Smooth muscle cell (in vitro differentiated cells): ENCODE results near the gene RIT1. TPM values are rescaled to one million over a fixed set of nuclear protein-coding genes. Genes with fewer than 3 reads are reported as not detected.

Source experiments
- DNase-seq: peaks from one replicate; lab custom pipeline; 2025; ENCODE audit not compliant: unreplicated experiment; lab: John Stamatoyannopoulos, UW
- H2AFZ ChIP-seq: fragments of 200-600 bp; sonication (generic); 2 replicates; pipeline ENCODE4 v1.6.0; 2016; ENCODE audit warnings: antibody characterized with exemption, low read depth, mild to moderate bottlenecking
- H3F3A ChIP-seq: fragments of 200-600 bp; sonication (generic); 2 replicates; pipeline ENCODE4 v1.6.0; 2017; ENCODE audit warnings: antibody characterized with exemption, low read depth
- H3K27ac ChIP-seq: fragments of 200-600 bp; sonication (generic); 2 replicates; pipeline ENCODE4 v1.5.1; 2016; ENCODE audit warnings: low read depth, mild to moderate bottlenecking
- H3K27me3 ChIP-seq: fragments of 200-600 bp; sonication (generic); 2 replicates; pipeline ENCODE4 v1.6.1; 2016; ENCODE audit warnings: low read depth, mild to moderate bottlenecking
- H3K36me3 ChIP-seq: fragments of 200-600 bp; sonication (generic); 2 replicates; pipeline ENCODE4 v1.5.1; 2016; ENCODE audit warnings: low read depth
- H3K4me1 ChIP-seq: fragments of 200-600 bp; sonication (generic); 2 replicates; pipeline ENCODE4 v1.5.1; 2016; ENCODE audit warnings: low read depth
- H3K4me2 ChIP-seq: fragments of 200-600 bp; sonication (generic); 2 replicates; pipeline ENCODE4 v1.6.0; 2016; ENCODE audit warnings: mild to moderate bottlenecking
- H3K4me3 ChIP-seq: fragments of 200-600 bp; sonication (generic); 2 replicates; pipeline ENCODE4 v1.5.1; 2016; ENCODE audit warnings: mild to moderate bottlenecking
- H3K79me2 ChIP-seq: fragments of 200-600 bp; sonication (generic); 2 replicates; pipeline ENCODE4 v1.6.0; 2016; ENCODE audit warnings: low read depth, mild to moderate bottlenecking
- H3K9ac ChIP-seq: fragments of 200-600 bp; sonication (generic); 2 replicates; pipeline ENCODE4 v1.6.0; 2016; ENCODE audit warnings: low read depth
- H3K9me3 ChIP-seq: fragments of 200-600 bp; sonication (generic); replicated peaks from 2 replicates; pipeline ENCODE4 v1.5.1; 2016; ENCODE audit warnings: low read depth
- H4K20me1 ChIP-seq: fragments of 200-600 bp; sonication (generic); 2 replicates; pipeline ENCODE4 v1.6.0; 2016; ENCODE audit warnings: low read depth
- CTCF ChIP-seq: fragments of 200-600 bp; sonication (generic); IDR thresholded peaks from 2 replicates; pipeline ENCODE4 v1.5.1; 2017; ENCODE audit warnings: borderline replicate concordance, mild to moderate bottlenecking, antibody characterized with exemption; ENCODE audit not compliant: insufficient read depth, poor library complexity, severe bottlenecking
- WGBS: methylation state at CpG from one replicate; pipeline ENCODE4 v1.1.7; 2016; ENCODE audit warnings: low lambda C conversion rate; 5-methylcytosine and 5-hydroxymethylcytosine counted together
- polyA plus RNA-seq: library from polyadenylated mRNA; unstranded; fragments of >200 nt; fragmentation: Nextera tagmentation; extraction: Ambion mirVana; gene quantifications from 2 replicates; pipeline ENCODE4 v1.2.1, GENCODE V29; 2016
- total RNA-seq: library from RNA; depleted of rRNA; stranded (reverse); fragments of >200 nt; gene quantifications from 2 replicates; pipeline ENCODE4 v1.2.3, GENCODE V29; 2014

RIT1 gene
- total and polyA plus RNA-seq, 2 experiments from 2014 or later, result 63.6 to 65.3 TPM

- WGBS, result 26% methylated on average over 46 of the region's 46 CpGs
- no peaks in the 10 kb centered on the region for H4K20me1 ChIP-seq
- H3K79me2 ChIP-seq, result peaks cover 45% of the 10 kb centered on the region
- peaks cover 6% of the 10 kb centered on the region for H3K27me3 ChIP-seq
- peaks cover 7% of the 10 kb centered on the region for H3K4me1 ChIP-seq
- H3K36me3 ChIP-seq, result no peaks in the 10 kb centered on the region
- H3K9ac ChIP-seq, result peak within 1 kb of the TSS; percentile 91
- H3F3A ChIP-seq, result peaks cover 5% of the 10 kb centered on the region
- H3K4me3 ChIP-seq, result peak within 1 kb of the TSS; percentile 77
- DNase-seq, result peak; percentile 43
- peak within 1 kb of the TSS; percentile 88 for H2AFZ ChIP-seq
- H3K4me2 ChIP-seq, result peak within 1 kb of the TSS; percentile 99
- no peaks in the 10 kb centered on the region for H3K9me3 ChIP-seq
- TF ChIP-seq CTCF, result no peak
- peak within 1 kb of the TSS; percentile 65 for H3K27ac ChIP-seq
These were observed 53.9 kb downstream of the RIT1 start, which contains the start of gene GON4L for GRCh38 chr1:155856975-155857930. Gene GON4L (minus strand): TSS chr1:155857214. CDS start chr1:155853780, 3,434 bp downstream.

GRCh38 chr1:155856257-155856974 is 54.7 kb downstream of the RIT1 start:
- peaks cover 5% of the 10 kb centered on the region for H3F3A ChIP-seq

GRCh38 chr1:155850345-155850744 is 60.8 kb downstream of the RIT1 start:
- H3K27me3 ChIP-seq, result no peaks in the 10 kb centered on the region
- no peak overlapping the region for H3K4me2 ChIP-seq
- WGBS, result 99% methylated on average over 3 of the region's 3 CpGs
- peaks cover 42% of the 10 kb centered on the region for H4K20me1 ChIP-seq
- no peak overlapping the region for H3K4me3 ChIP-seq
- H3K79me2 ChIP-seq, result peaks cover 89% of the 10 kb centered on the region
- no peaks in the 10 kb centered on the region for H3F3A ChIP-seq
- H3K9me3 ChIP-seq, result no peaks in the 10 kb centered on the region
- no peaks in the 10 kb centered on the region for H3K4me1 ChIP-seq
- TF ChIP-seq CTCF, result no peak
- no peak overlapping the region for H3K9ac ChIP-seq
- peaks cover 14% of the 10 kb centered on the region for H3K36me3 ChIP-seq
- no peak overlapping the region for H3K27ac ChIP-seq
- DNase-seq, result no peak
- H2AFZ ChIP-seq, result no peak overlapping the region

More at GRCh38 chr1:155856257-155856974, 54.7 kb downstream of the RIT1 start:
- no peak for DNase-seq
- peaks cover 53% of the 10 kb centered on the region for H3K79me2 ChIP-seq
- H3K4me3 ChIP-seq, result peak overlapping the region; percentile 77
- H2AFZ ChIP-seq, result peak overlapping the region; percentile 88
- H3K27me3 ChIP-seq, result no peaks in the 10 kb centered on the region
- H3K4me1 ChIP-seq, result peaks cover 7% of the 10 kb centered on the region
- H3K4me2 ChIP-seq, result peak overlapping the region; percentile 99
- peaks cover 3% of the 10 kb centered on the region for H3K36me3 ChIP-seq
- H4K20me1 ChIP-seq, result no peaks in the 10 kb centered on the region
- peak overlapping the region; percentile 65 for H3K27ac ChIP-seq
- H3K9ac ChIP-seq, result peak overlapping the region; percentile 91
- no peak for TF ChIP-seq CTCF
- 60% methylated on average over 20 of the region's 20 CpGs for WGBS
- no peaks in the 10 kb centered on the region for H3K9me3 ChIP-seq
